ENCODE results near the gene HIC1. TPM values are rescaled to one million over a fixed set of nuclear protein-coding genes. Genes with fewer than 3 reads are reported as not detected.

The HIC1 gene
- total and polyA plus RNA-seq, 2 donors (not counting 1 experiment from before 2014, with no cell fraction given), result 11.3 to 29.1 TPM

DNA sequence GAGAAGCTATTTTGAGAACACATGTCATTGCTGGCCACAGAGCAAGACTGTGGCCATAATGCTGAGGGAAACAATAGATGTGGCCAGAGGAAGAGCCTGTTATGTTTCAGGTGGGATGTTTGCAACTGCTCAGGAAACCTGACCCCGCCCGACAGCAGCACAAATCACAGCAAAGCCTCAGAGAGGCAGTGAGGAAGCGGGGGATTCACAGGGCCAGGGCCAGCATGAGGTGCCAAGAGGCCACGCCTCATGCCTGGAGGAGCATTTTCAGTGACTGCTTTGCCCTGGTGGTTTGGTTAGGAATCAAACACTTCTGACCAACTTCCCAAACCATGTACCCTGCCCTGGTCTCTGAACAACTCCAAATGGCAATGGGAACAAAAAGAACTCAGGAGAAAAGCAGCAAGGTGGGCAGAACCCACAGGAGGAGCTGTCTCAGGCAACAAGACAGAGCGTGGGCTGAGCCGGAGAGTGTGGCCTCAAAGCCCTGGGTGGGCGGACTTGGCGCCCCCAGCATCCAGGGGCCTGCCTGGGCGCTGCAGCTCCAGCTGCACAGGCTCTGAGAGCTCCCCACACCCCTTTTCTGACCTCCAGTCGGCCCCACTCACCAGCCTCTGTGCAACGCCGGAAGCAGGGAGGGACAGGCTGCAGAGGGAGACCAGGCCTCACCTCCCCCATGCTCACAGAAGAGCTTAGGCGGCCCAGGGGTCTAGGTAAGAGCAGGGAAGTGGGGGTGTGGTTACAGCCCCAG is 20.6 kb downstream of the HIC1 start:
- H3K79me2 ChIP-seq (ENCODE audit: control insufficient read depth, insufficient read depth, low read length), result no peaks in the 10 kb centered on the region
- no peak overlapping the region for H3K4me2 ChIP-seq (ENCODE audit: extremely low read depth, insufficient read depth, low read length)
- no peaks in the 10 kb centered on the region for H3K9me3 ChIP-seq (ENCODE audit: control insufficient read depth, insufficient read depth, low read depth, low read length)
- H3K4me3 ChIP-seq (replicated peaks in 1 of 4; ENCODE audit: control extremely low read depth in 1 of 4, insufficient read depth in 1 of 4, low read depth in 3 of 4, low read length in 4 of 4), result no peak overlapping the region
- H2AFZ ChIP-seq (ENCODE audit: low read length), result no peak overlapping the region
- peaks cover 5% of the 10 kb centered on the region for H3K36me3 ChIP-seq (ENCODE audit: control insufficient read depth, insufficient read depth, low read length)
- H3K27ac ChIP-seq (ENCODE audit: insufficient read depth, low read length), result peak overlapping the region; percentile 64
- DNase-seq (ENCODE audit: low read depth in 2 of 2), result peak; percentile 69 to 80
- H3K9ac ChIP-seq (ENCODE audit: insufficient read depth, low read length), result no peak overlapping the region
- peaks cover 40% of the 10 kb centered on the region for H3K4me1 ChIP-seq (ENCODE audit: control insufficient read depth, extremely low read depth, insufficient read depth, low read length)
- peak in 1 of 2 donors; percentile 17 for TF ChIP-seq CTCF (conservative IDR thresholded peaks at IDR 0.05 in 1 of 2, IDR thresholded peaks at IDR 0.05 in 1 of 2; ENCODE audit: low read depth in 1 of 2, low read length in 2 of 2)
- TF ChIP-seq EZH2 (IDR thresholded peaks at IDR 0.05; ENCODE audit: low read length, missing control alignments), result no peak
- no peaks in the 10 kb centered on the region for H4K20me1 ChIP-seq (ENCODE audit: control insufficient read depth, extremely low read depth, insufficient read depth, low read length)
- no peaks in the 10 kb centered on the region for H3K27me3 ChIP-seq (ENCODE audit: control insufficient read depth, insufficient read depth, low read length)

DNA sequence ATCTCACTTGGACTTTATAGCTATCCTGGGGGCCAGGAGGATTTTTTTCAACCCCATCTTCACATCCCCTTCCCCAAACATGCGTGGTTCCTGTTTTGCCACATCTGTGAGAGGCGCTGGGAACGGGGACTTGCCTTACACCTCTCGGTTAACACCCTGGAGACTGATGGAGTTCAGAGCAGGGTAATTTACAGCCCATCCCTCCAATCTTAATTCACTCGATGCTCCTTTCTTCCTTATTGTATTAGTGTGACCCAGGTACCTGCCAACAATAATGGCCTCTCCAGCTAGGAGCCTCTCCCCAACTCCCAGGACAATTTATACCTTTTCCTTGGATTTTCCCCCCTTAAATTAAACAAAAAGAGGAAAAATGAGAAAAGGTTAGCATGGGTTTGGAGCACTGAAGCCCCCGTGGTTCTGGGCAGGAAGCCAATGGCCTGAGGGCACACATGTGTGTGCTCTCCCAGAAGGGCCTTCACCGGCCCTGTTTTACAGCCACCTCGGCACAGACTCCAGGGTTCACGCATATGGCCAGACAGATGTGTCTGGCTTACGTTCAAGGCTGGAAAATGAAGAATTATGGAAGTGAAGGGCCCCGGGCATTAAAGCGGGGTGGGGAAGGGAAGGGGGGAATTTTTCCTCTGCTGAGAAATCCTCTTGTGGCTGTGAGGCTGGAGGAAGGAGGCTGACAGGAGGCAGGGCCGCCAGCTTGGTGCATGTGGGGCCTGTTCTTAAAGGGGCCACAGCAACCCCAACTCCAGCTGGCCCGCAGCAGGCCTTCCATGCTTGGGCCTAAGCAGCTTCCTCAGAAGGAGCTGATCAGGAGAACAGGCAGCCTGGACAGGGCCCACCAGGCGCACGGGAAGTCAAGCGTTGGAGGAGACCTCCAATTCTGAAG is 21.4 kb downstream of the HIC1 start:
- H3K27ac ChIP-seq (ENCODE audit: insufficient read depth, low read length), result peak overlapping the region; percentile 64
- no peaks in the 10 kb centered on the region for H4K20me1 ChIP-seq (ENCODE audit: control insufficient read depth, extremely low read depth, insufficient read depth, low read length)
- H3K9me3 ChIP-seq (ENCODE audit: control insufficient read depth, insufficient read depth, low read depth, low read length), result no peaks in the 10 kb centered on the region
- DNase-seq (ENCODE audit: low read depth in 2 of 2), result peak in 1 of 2 donors; percentile 68
- peak overlapping the region; percentile 57 for H3K4me2 ChIP-seq (ENCODE audit: extremely low read depth, insufficient read depth, low read length)
- H3K36me3 ChIP-seq (ENCODE audit: control insufficient read depth, insufficient read depth, low read length), result peaks cover 7% of the 10 kb centered on the region
- no peak overlapping the region for H2AFZ ChIP-seq (ENCODE audit: low read length)
- no peak overlapping the region for H3K9ac ChIP-seq (ENCODE audit: insufficient read depth, low read length)
- peaks cover 34% of the 10 kb centered on the region for H3K4me1 ChIP-seq (ENCODE audit: control insufficient read depth, extremely low read depth, insufficient read depth, low read length)
- TF ChIP-seq CTCF (conservative IDR thresholded peaks at IDR 0.05 in 1 of 2, IDR thresholded peaks at IDR 0.05 in 1 of 2; ENCODE audit: low read depth in 1 of 2, low read length in 2 of 2) (no peak), EZH2 (IDR thresholded peaks at IDR 0.05; ENCODE audit: low read length, missing control alignments) (no peak)
- no peaks in the 10 kb centered on the region for H3K27me3 ChIP-seq (ENCODE audit: control insufficient read depth, insufficient read depth, low read length)
- H3K4me3 ChIP-seq (replicated peaks in 1 of 4; ENCODE audit: control extremely low read depth in 1 of 4, insufficient read depth in 1 of 4, low read depth in 3 of 4, low read length in 4 of 4), result no peak overlapping the region
- no peaks in the 10 kb centered on the region for H3K79me2 ChIP-seq (ENCODE audit: control insufficient read depth, insufficient read depth, low read length)

DNA sequence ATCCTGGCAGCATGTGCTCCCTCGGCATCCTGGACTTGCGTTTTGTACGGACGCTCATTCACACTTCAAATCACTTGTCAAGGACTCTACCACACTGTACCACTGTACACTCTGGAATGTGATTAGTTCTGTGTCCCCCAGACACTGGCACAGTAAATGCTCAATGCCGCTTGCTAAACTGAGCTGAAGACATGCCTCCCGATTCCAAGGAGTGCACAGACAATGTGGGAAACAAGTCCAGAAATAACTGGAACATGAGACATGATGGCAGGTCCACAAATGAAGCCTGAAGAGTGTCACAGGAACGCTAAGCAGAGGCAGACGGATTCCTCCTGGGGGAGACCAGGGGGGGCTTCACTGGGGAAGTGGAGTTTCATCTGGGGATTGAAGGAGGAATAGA is 22.1 kb downstream of the HIC1 start:
- H3K4me2 ChIP-seq (ENCODE audit: extremely low read depth, insufficient read depth, low read length), result peak overlapping the region; percentile 57
- H3K27ac ChIP-seq (ENCODE audit: insufficient read depth, low read length), result peak overlapping the region; percentile 64
- no peak overlapping the region for H3K4me3 ChIP-seq (replicated peaks in 1 of 4; ENCODE audit: control extremely low read depth in 1 of 4, insufficient read depth in 1 of 4, low read depth in 3 of 4, low read length in 4 of 4)
- no peaks in the 10 kb centered on the region for H4K20me1 ChIP-seq (ENCODE audit: control insufficient read depth, extremely low read depth, insufficient read depth, low read length)
- H3K4me1 ChIP-seq (ENCODE audit: control insufficient read depth, extremely low read depth, insufficient read depth, low read length), result peaks cover 33% of the 10 kb centered on the region
- no peaks in the 10 kb centered on the region for H3K79me2 ChIP-seq (ENCODE audit: control insufficient read depth, insufficient read depth, low read length)
- H3K36me3 ChIP-seq (ENCODE audit: control insufficient read depth, insufficient read depth, low read length), result peaks cover 7% of the 10 kb centered on the region
- no peak for TF ChIP-seq EZH2 (IDR thresholded peaks at IDR 0.05; ENCODE audit: low read length, missing control alignments)
- TF ChIP-seq CTCF (conservative IDR thresholded peaks at IDR 0.05 in 1 of 2, IDR thresholded peaks at IDR 0.05 in 1 of 2; ENCODE audit: low read depth in 1 of 2, low read length in 2 of 2), result no peak
- H3K9ac ChIP-seq (ENCODE audit: insufficient read depth, low read length), result no peak overlapping the region
- H3K27me3 ChIP-seq (ENCODE audit: control insufficient read depth, insufficient read depth, low read length), result no peaks in the 10 kb centered on the region
- no peak for DNase-seq (ENCODE audit: low read depth in 2 of 2)
- no peaks in the 10 kb centered on the region for H3K9me3 ChIP-seq (ENCODE audit: control insufficient read depth, insufficient read depth, low read depth, low read length)
- H2AFZ ChIP-seq (ENCODE audit: low read length), result no peak overlapping the region
